Hematopoietic multipotent progenitor cell treated with erythropoietin and hydrocortisone succinate and interleukin-3 and kit ligand, for 6 days (in vitro differentiated cells): ENCODE results near the gene COX6B2.

Source experiments
- DNase-seq: peaks from one replicate; pipeline ENCODE4 v3.0.0-alpha.2; 2015

COX6B2 gene

DNA sequence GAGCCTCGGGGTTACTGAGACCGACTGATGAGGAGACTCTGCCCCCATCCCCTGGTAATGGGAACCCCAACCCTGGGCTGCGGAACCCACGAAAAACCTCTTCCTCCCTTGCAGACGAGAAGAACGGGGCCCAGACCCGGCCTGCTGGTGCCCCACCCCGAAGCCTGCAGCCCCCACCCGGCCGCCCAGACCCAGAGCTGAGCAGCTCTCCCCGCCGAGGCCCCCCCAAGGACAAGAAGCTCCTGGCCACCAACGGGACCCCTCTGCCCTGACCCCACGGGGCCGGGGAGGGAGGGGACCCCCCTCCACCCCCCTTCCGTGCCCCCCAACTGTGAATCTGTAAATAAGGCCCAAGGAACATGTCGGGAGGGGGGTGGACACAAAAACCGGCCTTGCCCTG, 42.7 kb downstream of the COX6B2 start:
- no peak for DNase-seq

DNA sequence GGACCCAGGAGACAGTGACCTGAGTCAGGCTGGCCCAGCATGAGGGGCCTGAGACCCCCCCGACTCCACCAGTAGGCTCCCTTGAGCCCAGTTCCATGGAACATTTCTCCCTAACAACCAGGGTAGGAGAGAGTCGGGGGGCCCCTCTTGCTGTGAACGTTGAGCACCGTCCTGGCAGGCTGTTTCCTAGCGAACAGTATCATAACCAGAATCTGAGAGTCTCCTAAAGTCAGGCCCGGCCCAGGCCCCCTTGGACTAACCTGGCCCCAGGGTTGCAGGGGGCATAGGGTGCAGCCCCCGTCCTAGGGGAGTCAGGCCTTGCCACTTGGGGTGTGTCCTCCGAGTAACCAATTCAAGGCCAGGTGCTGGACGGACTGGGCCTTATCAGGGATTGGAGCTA, 43.1 kb downstream of the COX6B2 start:
- no peak for DNase-seq

DNA sequence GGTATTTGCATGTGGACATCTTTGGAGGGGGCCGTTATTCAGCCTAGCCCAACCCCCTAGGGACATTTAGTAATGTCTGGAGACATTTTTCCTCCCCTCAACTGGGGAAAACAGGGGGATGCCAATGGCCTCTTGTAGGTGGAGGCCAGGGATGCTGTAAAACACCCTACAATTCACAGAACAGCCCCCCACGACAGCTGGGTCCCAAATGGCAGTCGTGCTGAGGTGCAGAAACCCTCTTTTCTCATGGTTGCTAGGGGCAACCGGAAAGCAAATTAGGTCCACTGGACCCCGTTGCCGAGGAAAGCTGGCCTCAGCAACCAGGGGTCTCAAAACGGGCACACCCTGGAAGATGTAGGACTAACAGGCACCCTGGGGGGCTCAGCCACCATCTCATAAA, 44.0 kb downstream of the COX6B2 start:
- DNase-seq: no peak

DNA sequence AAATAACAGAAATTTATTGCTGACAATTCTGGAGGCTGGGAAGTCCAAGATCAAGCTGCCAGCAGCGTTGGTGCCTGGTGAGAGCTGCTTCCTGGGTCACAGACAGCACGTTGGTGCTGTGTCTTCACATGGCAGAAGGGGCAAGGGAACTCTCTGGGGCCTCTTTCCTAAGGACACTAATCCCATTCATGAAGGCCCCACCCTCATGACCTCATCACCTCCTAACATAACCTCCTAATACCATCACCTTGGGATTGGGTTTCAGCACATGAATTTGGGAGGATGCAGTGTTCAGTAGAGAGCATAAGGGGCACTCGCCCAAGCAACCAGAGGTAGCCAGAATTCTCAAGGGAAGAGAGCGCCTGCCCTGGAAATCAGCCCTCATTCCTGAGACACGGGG, 45.1 kb downstream of the COX6B2 start:
- no peak for DNase-seq

DNA sequence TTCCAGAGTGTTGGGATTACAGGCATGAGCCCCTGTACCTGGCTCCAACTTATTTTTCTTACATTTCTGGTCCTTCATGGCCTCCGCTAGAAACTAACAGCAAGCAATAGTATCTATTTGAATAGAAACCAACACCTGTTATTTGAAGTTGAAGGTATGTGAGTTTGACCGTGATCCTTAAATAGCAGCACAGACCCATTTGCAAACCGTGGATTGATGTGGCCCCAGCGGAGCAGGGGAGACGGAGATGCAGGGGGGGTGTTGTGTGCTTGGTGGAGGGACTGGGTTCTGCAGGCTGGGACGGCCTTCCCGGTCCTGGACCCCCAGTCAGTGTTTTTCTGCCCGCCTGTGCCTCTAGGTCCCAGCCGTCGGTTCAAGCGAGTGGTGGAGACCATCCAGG, 46.2 kb downstream of the COX6B2 start:
- no peak for DNase-seq

DNA sequence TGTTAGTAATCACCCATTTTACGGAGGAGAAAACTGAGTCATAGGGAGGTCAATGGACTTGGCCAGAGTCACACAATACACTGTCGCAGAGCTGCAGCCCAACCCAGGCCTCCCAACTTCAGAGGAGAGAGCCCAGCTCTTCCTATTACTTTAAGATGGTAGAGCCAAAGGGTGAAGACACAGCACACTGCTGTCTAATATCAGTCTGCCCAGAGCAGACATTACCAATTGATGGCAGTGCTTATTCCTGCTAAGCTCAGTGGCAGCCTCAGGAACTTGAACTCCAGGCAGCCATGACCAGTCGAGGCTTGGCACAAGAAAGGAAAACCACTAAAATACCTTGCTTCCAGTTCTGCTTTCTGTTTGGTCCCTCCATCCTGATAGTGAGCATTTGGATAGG, 47.8 kb downstream of the COX6B2 start:
- DNase-seq: no peak

DNA sequence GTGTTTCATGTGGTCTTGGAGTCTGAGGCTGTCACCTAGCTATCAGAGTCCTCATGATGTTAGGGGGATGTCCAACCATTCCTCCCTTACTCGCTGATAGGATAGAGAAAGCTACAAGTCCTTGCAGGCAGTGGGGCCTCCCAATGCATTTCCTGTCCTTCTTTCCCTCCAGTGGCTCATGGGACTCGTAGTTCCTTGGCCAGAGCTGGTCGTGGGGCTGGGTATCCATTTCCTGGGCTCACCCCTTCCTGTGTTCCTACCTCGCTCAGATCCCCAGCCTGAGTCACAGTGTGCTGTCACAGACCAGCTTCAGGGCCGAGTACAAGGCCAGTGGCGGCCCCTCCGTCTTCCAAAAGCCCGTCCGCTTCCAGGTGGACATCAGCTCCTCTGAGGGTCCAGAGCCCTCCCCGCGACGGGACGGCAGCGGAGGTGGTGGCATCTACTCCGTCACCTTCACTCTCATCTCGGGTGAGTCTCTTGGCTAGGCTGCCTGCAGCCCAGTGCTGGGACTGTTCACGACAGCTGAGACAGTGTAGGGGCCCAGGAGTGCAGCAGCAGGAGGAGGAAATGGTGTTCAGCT, 48.4 kb downstream of the COX6B2 start:
- DNase-seq: no peak

DNA sequence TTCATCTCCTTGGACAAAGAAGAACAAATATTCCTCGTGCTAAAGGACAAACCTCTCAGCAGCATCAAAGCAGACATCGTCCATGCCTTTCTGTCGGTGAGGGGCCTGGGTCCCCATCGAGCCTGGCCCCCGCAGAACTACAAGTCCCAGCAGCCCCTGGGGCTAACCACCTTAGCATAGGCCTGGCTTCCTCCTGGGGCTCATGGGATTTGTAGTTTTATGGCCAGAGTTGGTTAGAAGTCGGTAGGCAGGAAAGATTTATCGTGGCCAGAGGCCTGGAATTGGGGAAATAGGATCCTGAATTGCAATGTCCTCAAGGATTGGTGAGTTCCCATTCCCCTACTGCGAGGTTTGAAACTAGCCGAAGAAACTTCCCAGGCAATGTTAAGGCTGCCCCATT, 49.0 kb downstream of the COX6B2 start:
- peak; percentile 82 for DNase-seq

DNA sequence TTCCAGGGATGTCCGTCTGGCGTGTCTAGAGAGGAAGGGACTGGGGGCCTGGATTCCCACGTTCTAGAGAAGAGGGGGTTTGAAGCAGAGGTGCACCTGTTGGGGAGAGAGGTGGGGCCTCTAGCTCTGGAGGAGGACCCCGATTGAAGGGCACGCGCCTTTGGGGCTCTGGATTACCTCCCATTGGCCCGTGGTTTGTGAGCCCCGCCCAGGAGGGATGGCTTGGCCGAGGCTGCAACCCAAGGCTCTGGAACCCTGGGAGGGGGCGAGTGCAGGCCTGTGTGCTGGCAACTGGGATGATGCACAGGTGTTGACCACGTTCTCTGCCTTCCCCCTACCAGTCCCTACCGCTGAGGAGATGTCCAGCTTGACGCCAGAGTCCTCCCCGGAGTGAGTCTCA, 49.5 kb downstream of the COX6B2 start:
- no peak for DNase-seq

DNA sequence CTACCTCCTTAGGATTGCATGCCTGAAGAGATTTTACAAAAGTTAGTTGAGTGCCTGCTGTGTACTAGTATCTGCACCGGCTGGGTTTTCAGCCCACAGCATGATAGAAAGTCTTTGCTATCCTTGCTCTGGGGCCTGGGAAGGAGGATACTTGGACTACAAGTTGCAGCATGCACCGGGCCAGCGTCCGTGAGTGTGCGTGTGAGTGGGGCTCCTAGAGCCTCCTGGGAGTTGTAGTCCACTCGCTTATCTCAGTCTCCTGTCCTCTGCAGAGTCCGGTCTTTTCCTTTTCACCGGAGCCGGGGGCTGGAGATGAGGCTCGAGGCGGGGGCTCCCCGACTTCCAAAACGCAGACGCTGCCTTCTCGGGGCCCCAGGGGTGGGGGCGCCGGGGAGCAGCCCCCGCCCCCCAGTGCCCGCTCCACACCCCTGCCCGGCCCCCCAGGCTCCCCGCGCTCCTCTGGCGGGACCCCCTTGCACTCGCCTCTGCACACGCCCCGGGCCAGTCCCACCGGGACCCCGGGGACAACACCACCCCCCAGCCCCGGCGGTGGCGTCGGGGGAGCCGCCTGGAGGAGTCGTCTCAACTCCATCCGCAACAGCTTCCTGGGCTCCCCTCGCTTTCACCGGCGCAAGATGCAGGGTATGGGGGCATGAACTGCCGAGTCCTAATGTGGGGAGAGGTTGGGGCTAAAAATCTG, 50.1 kb downstream of the COX6B2 start:
- peak; percentile 75 for DNase-seq

DNA sequence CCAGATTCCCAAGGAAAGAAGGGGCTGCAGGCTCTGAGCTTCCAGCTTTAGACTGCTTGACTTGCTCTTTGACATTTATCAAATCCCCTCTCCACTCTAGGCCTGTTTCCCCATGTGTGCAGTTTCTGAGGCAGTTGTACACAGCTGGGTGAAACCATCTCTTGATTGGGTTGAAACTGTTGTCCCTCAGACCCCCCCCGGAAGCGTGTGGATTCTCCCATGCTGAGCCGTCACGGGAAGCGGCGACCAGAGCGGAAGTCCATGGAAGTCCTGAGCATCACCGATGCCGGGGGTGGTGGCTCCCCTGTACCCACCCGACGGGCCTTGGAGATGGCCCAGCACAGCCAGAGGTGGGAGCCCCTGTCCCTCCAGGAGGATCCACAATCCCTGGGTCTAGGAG, 51.0 kb downstream of the COX6B2 start:
- DNase-seq: no peak

DNA sequence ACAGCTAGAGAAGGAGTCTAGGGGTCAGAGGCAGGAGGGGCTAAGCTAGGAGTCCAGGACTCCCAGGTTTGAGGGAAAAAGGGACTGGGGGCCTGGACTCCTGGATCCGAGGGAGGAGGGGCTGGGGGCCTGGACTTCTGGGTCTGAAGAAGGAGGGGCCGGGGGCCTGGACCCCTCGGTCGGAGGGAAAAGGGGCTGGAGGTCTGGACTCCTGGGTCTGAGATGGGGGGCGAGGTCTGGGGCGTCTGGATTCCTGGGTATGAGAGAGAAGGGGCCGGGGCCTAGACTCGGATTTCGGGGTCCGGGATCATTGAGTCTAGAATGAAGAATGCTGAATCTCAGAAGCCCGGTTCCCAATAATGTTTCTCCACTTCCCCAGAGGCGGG, 52.2 kb downstream of the COX6B2 start:
- DNase-seq: no peak

DNA sequence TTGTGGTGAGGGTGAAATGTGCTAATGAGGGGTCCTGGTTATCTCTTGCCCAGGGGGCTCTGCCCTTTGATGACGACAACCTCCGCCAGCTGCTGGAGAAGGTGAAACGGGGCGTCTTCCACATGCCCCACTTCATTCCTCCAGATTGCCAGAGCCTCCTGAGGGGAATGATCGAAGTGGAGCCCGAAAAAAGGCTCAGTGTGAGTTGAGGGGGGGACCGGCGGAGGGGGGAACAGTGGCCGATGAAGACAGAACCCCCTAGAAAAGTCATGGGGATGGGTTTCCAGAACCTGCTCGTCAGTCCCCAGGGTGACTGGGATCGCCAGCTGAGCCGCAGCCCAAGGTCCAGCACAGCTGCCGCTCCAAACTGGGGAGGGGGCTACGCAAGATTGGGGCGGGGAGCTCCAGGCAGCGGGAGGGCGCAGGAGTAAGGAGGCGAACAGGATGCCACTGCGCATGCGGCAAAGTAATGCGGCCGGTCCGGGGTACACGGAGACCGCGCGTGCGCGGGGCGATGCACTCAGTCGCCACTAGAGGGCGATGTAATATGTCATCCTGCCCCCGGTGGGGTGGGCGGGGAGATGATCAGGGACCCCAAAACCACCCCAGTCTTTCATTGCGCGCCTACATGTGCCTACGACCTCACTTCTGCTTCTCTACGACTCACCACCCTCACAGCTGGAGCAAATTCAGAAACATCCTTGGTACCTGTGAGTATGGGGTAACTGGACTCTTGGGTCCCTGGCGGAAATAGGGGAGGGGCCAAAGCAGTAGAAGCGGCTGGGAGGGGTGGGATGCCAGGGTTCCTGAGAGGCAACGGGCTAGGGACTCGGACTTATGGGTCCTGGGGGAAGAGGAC, 52.8 kb downstream of the COX6B2 start:
- DNase-seq: peak; percentile 94

DNA sequence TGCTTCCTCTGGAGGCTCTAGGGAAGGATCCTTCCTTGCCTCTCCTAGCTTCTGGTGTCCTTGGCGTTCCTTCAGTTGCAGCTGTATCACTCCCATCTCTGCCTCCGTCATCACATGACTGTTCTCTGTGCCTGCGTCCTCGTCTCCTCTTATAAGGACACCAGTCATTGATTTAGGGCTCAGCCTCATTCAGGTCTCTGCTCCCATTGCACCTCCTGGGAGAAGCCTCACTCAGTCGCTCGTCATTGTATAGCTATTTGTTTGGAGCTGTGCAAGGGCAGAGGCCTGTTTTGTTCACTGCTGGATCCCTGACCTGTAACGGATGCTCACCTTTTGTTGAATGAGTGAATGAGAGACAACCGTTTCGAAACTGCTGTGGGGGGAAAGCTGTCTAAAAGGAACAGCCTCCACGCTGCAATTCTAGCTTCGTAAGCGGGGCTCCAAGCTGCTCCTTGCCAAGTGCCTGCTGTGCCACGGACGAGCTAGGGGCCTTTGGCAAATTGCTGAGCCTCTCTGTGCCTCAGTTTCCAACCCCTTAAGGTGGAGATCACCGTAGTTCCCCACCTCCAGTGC, 53.5 kb downstream of the COX6B2 start:
- no peak for DNase-seq

DNA sequence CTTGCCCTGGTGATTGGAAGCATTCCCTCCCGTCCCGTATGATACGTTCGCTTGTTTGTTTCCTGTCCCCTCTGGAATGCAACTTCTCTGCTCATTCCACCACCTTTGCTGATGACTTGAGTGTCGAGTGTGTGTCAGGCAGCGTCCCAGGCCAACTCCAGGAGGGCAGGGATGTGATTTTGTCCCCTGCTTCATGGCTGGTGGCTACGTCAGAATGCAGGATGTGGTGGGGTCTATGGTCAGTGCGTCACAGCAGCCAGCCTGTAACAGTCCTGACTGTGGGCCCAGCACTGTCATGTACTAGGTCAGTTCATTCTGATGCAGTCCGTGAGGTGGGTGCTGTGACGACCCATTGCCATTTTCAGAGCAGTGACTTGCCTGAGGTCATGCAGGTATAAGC, 54.5 kb downstream of the COX6B2 start:
- no peak for DNase-seq
